ENCODE data around the gene PPP2R2D. TPM values are rescaled to one million over a fixed set of nuclear protein-coding genes. Genes with fewer than 3 reads are reported as not detected.

The PPP2R2D gene
- total RNA-seq, 1 experiment from 2014 or later: 35.1 TPM

DNA sequence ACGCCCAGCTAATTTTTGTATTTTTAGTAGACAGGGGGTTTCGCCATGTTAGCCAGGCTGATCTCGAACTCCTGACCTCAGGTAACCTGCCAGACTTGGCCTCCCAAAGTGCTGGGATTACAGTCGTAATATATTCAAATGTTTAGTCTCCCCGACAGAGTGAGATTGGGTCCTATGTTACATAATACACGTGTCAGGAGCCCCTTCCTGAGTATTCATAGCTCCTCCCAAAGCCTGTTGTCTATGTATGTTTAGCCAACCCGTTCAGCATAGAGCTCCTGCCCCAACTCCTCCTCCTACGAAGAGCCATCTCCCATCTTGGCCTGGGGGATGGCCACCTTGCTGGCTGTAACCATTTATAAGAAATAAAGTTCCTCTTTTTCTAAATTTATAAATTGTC lies 2.7 kb upstream of the PPP2R2D start:
- no peak overlapping the region for H3K23ac ChIP-seq (ENCODE audit: insufficient read length, low read depth, low read length)
- no peak overlapping the region for H3K18ac ChIP-seq (ENCODE audit: insufficient read length, low read depth, low read length)
- no peak overlapping the region for H2AK5ac ChIP-seq (ENCODE audit: insufficient read length, low read length)
- no peak overlapping the region for H3K14ac ChIP-seq (ENCODE audit: insufficient read depth, low read length)
- no peak overlapping the region for H2BK5ac ChIP-seq (ENCODE audit: insufficient read length, low read length)
- no peak overlapping the region for H2BK20ac ChIP-seq (ENCODE audit: low read depth, low read length, poor library complexity, severe bottlenecking)
- H2BK15ac ChIP-seq (ENCODE audit: low read depth, low read length): no peak overlapping the region
- H3T11ph ChIP-seq (ENCODE audit: low read length): no peak overlapping the region
- Mint-ChIP-seq H3K4me3 (no peak overlapping the region; a peak in 1 of 5 replicates), H3K4me1 (peaks cover 22 to 34% of the 10 kb centered on the region in 2 experiments), H3K27me3 (ENCODE audit: low read depth) (peaks cover 28% of the 10 kb centered on the region), H3K9me3 (no peaks in the 10 kb centered on the region; a peak in 1 of 5 replicates), H3K36me3 (ENCODE audit: insufficient read depth in 1 of 3, low read depth in 3 of 3) (peaks cover 0 to 6% (median 4%) of the 10 kb centered on the region in 3 experiments; a peak in 3 of 7 replicates), H3K27ac (no peak overlapping the region)
- no peak overlapping the region for H3K9ac ChIP-seq (ENCODE audit: extremely low read depth, insufficient read length, low read length)
- H2AFZ ChIP-seq (ENCODE audit: low read length): no peak overlapping the region
- no peaks in the 10 kb centered on the region for H3K79me1 ChIP-seq (ENCODE audit: insufficient read depth, low read depth, low read length, poor library complexity, severe bottlenecking)
- no peak overlapping the region for H3K56ac ChIP-seq (ENCODE audit: insufficient read length, low read depth, low read length)
- H4K20me1 ChIP-seq (ENCODE audit: control insufficient read depth, insufficient read depth, insufficient read length): no peaks in the 10 kb centered on the region
- no peak overlapping the region for H3K4me2 ChIP-seq (ENCODE audit: insufficient read depth, insufficient read length, low read length)
- no peak overlapping the region for H4K8ac ChIP-seq (replicated peaks; ENCODE audit: insufficient read length, low read depth, low read length)
- no peak overlapping the region for H3K4ac ChIP-seq (ENCODE audit: low read depth, low read length)
- no peak overlapping the region for H4K91ac ChIP-seq (ENCODE audit: insufficient read length, low read depth, low read length)
- H2BK120ac ChIP-seq (ENCODE audit: low read depth, low read length, poor library complexity, severe bottlenecking): no peak overlapping the region
- TF ChIP-seq, protein P1, sequence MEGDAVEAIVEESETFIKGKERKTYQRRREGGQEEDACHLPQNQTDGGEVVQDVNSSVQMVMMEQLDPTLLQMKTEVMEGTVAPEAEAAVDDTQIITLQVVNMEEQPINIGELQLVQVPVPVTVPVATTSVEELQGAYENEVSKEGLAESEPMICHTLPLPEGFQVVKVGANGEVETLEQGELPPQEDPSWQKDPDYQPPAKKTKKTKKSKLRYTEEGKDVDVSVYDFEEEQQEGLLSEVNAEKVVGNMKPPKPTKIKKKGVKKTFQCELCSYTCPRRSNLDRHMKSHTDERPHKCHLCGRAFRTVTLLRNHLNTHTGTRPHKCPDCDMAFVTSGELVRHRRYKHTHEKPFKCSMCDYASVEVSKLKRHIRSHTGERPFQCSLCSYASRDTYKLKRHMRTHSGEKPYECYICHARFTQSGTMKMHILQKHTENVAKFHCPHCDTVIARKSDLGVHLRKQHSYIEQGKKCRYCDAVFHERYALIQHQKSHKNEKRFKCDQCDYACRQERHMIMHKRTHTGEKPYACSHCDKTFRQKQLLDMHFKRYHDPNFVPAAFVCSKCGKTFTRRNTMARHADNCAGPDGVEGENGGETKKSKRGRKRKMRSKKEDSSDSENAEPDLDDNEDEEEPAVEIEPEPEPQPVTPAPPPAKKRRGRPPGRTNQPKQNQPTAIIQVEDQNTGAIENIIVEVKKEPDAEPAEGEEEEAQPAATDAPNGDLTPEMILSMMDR (conservative IDR thresholded peaks at IDR 0.05): no peak
- H3K27me3 ChIP-seq (ENCODE audit: insufficient read depth, low read length): no peaks in the 10 kb centered on the region; the same call in 1 of the 2 replicates
- H3K27ac ChIP-seq (ENCODE audit: insufficient read length, low read depth, low read length): no peak overlapping the region
- H2BK12ac ChIP-seq (ENCODE audit: insufficient read length, low read depth, low read length): no peak overlapping the region
- no peak overlapping the region for H4K5ac ChIP-seq (ENCODE audit: insufficient read length, low read depth, low read length)
- H3K23me2 ChIP-seq (ENCODE audit: insufficient read length, low read depth, low read length, poor library complexity, severe bottlenecking): peaks cover 9% of the 10 kb centered on the region
- H3K79me2 ChIP-seq (ENCODE audit: insufficient read depth, low read length): peaks cover 10% of the 10 kb centered on the region; the same call in 1 of the 2 replicates
- no peaks in the 10 kb centered on the region for H3K9me3 ChIP-seq (ENCODE audit: control insufficient read depth, low read depth, low read length)
- DNase-seq: no peak
- WGBS (ENCODE audit: extremely low coverage, insufficient read length, low lambda C conversion rate): no CpG with 5 or more reads among the region's 8 CpGs
- no peaks in the 10 kb centered on the region; the same call in 1 of the 2 replicates for H3K4me1 ChIP-seq (ENCODE audit: insufficient read depth, low read length)
